Panc1 (cell line): ENCODE results near the gene SUN1. TPM values are rescaled to one million over a fixed set of nuclear protein-coding genes. Genes with fewer than 3 reads are reported as not detected.

Experiments
- ATAC-seq: fragments of 200-7000 bp; cut with Tn5 transposase; 2 replicates; pipeline ENCODE4 v1.9.1; 2020; ENCODE audit warnings: mild to moderate bottlenecking, moderate library complexity
- BruUV-seq: library from RNA; stranded (reverse); fragments of 400-500 nt; replicated peaks from 2 replicates; lab custom pipeline; 2021; lab: Mats Ljungman, UMichigan
- CTCF ChIA-PET: fragments of 300-600 bp; sonication (Branson Sonifier 250); formaldehyde crosslinking; loops from one replicate; lab custom pipeline; 2022; ENCODE audit warnings: antibody characterized with exemption; lab: Charles Lee
- POLR2A ChIA-PET: fragments of 300-600 bp; sonication (Branson Sonifier 250); formaldehyde crosslinking; loops from one replicate; lab custom pipeline; 2022; ENCODE audit warnings: antibody characterized with exemption; lab: Charles Lee
- DNase-seq: peaks from one replicate; pipeline ENCODE4 v3.0.0-alpha.2; 2010; ENCODE audit warnings: low read depth, low spot score
- H3K27ac ChIP-seq: 2 replicates; pipeline ENCODE4 v1.5.1; 2011; ENCODE audit warnings: mild to moderate bottlenecking, low read length, inconsistent platforms
- H3K27me3 ChIP-seq: fragments of 200-500 bp; sonication (Bioruptor generic); 2 replicates; pipeline ENCODE4 v1.6.0; 2014; ENCODE audit warnings: low read length, inconsistent platforms; ENCODE audit not compliant: control insufficient read depth, insufficient read depth
- H3K36me3 ChIP-seq: fragments of 200-500 bp; sonication (Bioruptor generic); 2 replicates; pipeline ENCODE4 v1.5.1; 2014; ENCODE audit warnings: inconsistent platforms, mild to moderate bottlenecking, low read length, moderate library complexity; ENCODE audit not compliant: control insufficient read depth, insufficient read depth
- H3K4me1 ChIP-seq: 2 replicates; pipeline ENCODE4 v1.5.1; 2011; ENCODE audit warnings: inconsistent platforms, mild to moderate bottlenecking, low read length, moderate library complexity; ENCODE audit not compliant: control insufficient read depth, insufficient read depth
- H3K4me3 ChIP-seq, 2 experiments: 2 replicates each; pipeline ENCODE4 v1.5.1; 2011 to 2012; ENCODE audit warnings: low read depth in 2 of 2, low read length in 2 of 2, mild to moderate bottlenecking in 2 of 2, inconsistent platforms in 1 of 2, moderate library complexity in 1 of 2
- H3K9me3 ChIP-seq: fragments of 200-500 bp; sonication (Bioruptor generic); 2 replicates; pipeline ENCODE4 v1.5.1; 2014; ENCODE audit warnings: low read depth, mild to moderate bottlenecking, inconsistent platforms, low read length, moderate library complexity; ENCODE audit not compliant: control insufficient read depth, insufficient read depth
- POLR2AphosphoS5 ChIP-seq: IDR thresholded peaks from 2 replicates; pipeline ENCODE4 v1.6.1; 2012; ENCODE audit warnings: mild to moderate bottlenecking, low read depth, low read length, moderate library complexity
- REST ChIP-seq, 2 experiments: IDR thresholded peaks; 2 replicates each; pipeline ENCODE4 v1.6.1; 2011 to 2012; ENCODE audit warnings: low read depth in 2 of 2, control low read depth in 1 of 2, low read length in 1 of 2, mild to moderate bottlenecking in 1 of 2, moderate library complexity in 1 of 2; ENCODE audit not compliant: insufficient read depth in 1 of 2
- SIN3A ChIP-seq: IDR thresholded peaks from 2 replicates; pipeline ENCODE4 v1.6.1; 2012; ENCODE audit warnings: low read depth, mild to moderate bottlenecking, low read length, moderate library complexity, borderline replicate concordance; ENCODE audit not compliant: insufficient read depth
- TCF7L2 ChIP-seq: IDR thresholded peaks from 2 replicates; pipeline ENCODE4 v1.6.1; 2011; ENCODE audit warnings: mild to moderate bottlenecking, low read depth, low read length, inconsistent platforms
- in situ Hi-C: cut with HindIII; loops from 2 replicates; pipeline ENCODE4 v1.10.0; 2016; ENCODE audit warnings: low sequenced_read_pairs, low pct_unique_long_range_greater_than_20kb
- intact Hi-C: fragments of 100-400 bp; cut with micrococcal nuclease; formaldehyde crosslinking; loops from one replicate; pipeline ENCODE4 v1.10.0; 2022; ENCODE audit not compliant: unreplicated experiment
- total RNA-seq: library from RNA; stranded (reverse); gene quantifications from one replicate; pipeline ENCODE4 v1.2.1, GENCODE V29; 2021; ENCODE audit not compliant: unreplicated experiment
- TF ChIP-seq, protein P1 (sequence below): fragments of 450-650 bp; IDR thresholded peaks from 2 replicates; pipeline ENCODE4 v1.5.1; 2017; ENCODE audit warnings: mild to moderate bottlenecking

SUN1 gene
- total RNA-seq, 1 experiment from 2014 or later, result 244 TPM

- intact Hi-C loops (no loop called here), in situ Hi-C loops (no loop called here)
- TF ChIP-seq TCF7L2 (no peak), POLR2AphosphoS5 (no peak), REST (IDR thresholded peaks at IDR 0.05; ENCODE audit: insufficient read depth in 1 of 2, low read depth in 2 of 2, low read length in 1 of 2) (no peak), SIN3A (no peak)
- TF ChIP-seq, protein P1, sequence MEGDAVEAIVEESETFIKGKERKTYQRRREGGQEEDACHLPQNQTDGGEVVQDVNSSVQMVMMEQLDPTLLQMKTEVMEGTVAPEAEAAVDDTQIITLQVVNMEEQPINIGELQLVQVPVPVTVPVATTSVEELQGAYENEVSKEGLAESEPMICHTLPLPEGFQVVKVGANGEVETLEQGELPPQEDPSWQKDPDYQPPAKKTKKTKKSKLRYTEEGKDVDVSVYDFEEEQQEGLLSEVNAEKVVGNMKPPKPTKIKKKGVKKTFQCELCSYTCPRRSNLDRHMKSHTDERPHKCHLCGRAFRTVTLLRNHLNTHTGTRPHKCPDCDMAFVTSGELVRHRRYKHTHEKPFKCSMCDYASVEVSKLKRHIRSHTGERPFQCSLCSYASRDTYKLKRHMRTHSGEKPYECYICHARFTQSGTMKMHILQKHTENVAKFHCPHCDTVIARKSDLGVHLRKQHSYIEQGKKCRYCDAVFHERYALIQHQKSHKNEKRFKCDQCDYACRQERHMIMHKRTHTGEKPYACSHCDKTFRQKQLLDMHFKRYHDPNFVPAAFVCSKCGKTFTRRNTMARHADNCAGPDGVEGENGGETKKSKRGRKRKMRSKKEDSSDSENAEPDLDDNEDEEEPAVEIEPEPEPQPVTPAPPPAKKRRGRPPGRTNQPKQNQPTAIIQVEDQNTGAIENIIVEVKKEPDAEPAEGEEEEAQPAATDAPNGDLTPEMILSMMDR, result no peak
- no TSS peak for BruUV-seq
- H3K4me1 ChIP-seq, result peaks cover 12% of the 10 kb centered on the region; the same call in 1 of the 2 replicates
- ChIA-PET POLR2A (no interaction called here), CTCF (no interaction called here)
- H3K9me3 ChIP-seq, result no peaks in the 10 kb centered on the region
- no peak for DNase-seq
- no peak overlapping the region for H3K4me3 ChIP-seq
- no peaks in the 10 kb centered on the region for H3K27me3 ChIP-seq
- no peak overlapping the region for H3K27ac ChIP-seq
- ATAC-seq, result no peak
- H3K36me3 ChIP-seq, result no peaks in the 10 kb centered on the region; the same call in 1 of the 2 replicates
Measured at GRCh38 chr7:888081-889024, 56.1 kb downstream of the SUN1 start.

DNA sequence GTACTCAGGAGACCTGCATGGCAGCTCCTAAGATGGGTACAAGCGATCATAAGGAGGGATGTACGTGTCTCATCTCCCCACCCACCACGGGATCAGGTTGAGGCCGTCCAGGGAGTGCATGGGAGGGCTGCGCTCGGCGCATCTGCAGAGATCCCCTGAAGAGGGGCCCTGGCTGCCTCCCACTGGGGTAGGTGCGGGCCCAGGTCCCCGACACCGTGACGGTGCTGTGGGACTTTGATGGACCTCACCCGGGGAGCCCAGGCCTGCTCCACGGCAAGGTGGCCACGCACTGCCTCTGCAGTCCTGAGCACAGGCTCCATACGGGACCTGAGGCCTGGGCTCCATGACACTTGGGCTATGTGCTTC is 56.7 kb downstream of the SUN1 start:
- CTCF ChIA-PET, result no interaction called here
- H3K27me3 ChIP-seq, result no peaks in the 10 kb centered on the region
- H3K36me3 ChIP-seq, result no peaks in the 10 kb centered on the region; the same call in 1 of the 2 replicates

More for the DNA sequence above, 56.7 kb downstream of the SUN1 start:
- Histone ChIP-seq H3K9me3 (no peaks in the 10 kb centered on the region), H3K4me1 (peaks cover 5% of the 10 kb centered on the region; the same call in 1 of the 2 replicates), H3K27ac (no peak overlapping the region), H3K4me3 (no peak overlapping the region)
- intact Hi-C loops (no loop called here), in situ Hi-C loops (no loop called here)
- ATAC-seq, result no peak
- TF ChIP-seq REST (IDR thresholded peaks at IDR 0.05; ENCODE audit: insufficient read depth in 1 of 2, low read depth in 2 of 2, low read length in 1 of 2) (no peak), TCF7L2 (no peak), SIN3A (no peak), POLR2AphosphoS5 (no peak)
- TF ChIP-seq, protein P1, result no peak
- no peak for DNase-seq
- POLR2A ChIA-PET, result no interaction called here
- no TSS peak for BruUV-seq
